ENCODE measurements around the gene ZNF319.

DNA sequence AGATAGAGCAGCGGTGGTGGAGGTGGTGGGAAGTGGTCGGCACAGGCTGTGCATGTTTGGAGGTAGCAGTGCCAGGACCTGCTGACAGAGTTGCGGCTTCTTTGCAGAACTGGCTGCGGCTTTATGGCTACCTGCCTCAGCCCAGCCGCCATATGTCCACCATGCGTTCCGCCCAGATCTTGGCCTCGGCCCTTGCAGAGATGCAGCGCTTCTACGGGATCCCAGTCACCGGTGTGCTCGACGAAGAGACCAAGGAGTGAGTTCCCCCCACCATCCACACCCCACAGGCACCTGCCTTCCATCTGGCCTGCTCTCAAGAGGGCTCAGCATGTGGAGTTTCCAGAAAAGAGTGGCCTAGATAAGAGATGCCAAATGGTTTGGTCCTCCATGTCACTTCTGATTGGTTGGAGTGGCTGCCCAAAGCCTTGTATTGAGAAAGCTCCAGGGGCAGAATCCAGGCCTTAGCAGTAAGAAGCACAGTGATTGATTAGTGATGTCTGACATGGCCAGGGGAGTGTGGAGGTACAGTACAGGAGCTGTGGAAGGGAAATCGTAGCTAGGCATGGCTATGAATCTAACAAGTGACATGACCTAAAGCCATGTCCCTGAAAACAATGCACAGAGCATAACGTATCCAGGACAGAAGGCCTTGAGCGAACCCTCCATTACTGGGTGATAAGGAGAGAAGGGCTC is 37.0 kb upstream of the ZNF319 start:
- TF ChIP-seq CTCF (IDR thresholded peaks at IDR 0.05; ENCODE audit: insufficient read depth, low read depth, low read length) (no peak), EZH2 (IDR thresholded peaks at IDR 0.05; ENCODE audit: insufficient read depth, low read length) (no peak)

All from astrocyte (in vitro differentiated cells and primary cell).